A673 (cell line): ENCODE data around the gene TRIM50.

ENCODE experiments used
- CTCF ChIP-seq: fragments of 300-800, 200-600 bp; sonication (generic); conservative IDR thresholded peaks from 2 replicates; pipeline ENCODE4 v1.5.1; 2017; ENCODE audit warnings: low read depth, mild to moderate bottlenecking, antibody characterized with exemption, low read length, moderate library complexity, mixed read lengths
- EZH2 ChIP-seq: fragments of 200-600 bp; sonication (generic); IDR thresholded peaks from 2 replicates; pipeline ENCODE4 v1.6.1; 2017; ENCODE audit warnings: borderline replicate concordance, low read depth, mild to moderate bottlenecking, mixed read lengths, antibody characterized with exemption, low read length; ENCODE audit not compliant: poor library complexity, severe bottlenecking

GRCh38 chr7:73373741-73374140 lies 45.9 kb upstream of the TRIM50 start:
- TF ChIP-seq CTCF (no peak), EZH2 (no peak)
